H9 (cell line): Measurements from ENCODE around the gene PLXNB1. TPM values are rescaled to one million over a fixed set of nuclear protein-coding genes. Genes with fewer than 3 reads are reported as not detected.

Experiments used
- DNase-seq: peaks from one replicate; pipeline ENCODE4 v3.0.0-alpha.2; 2017
- H2AFZ ChIP-seq: one replicate; pipeline ENCODE4 v1.6.1; 2013; ENCODE audit warnings: mild to moderate bottlenecking, low read length, control low read depth, moderate library complexity
- H2AK5ac ChIP-seq: 2 replicates; pipeline ENCODE4 v1.6.1; 2013; ENCODE audit warnings: low read length, control low read depth, mixed read lengths; ENCODE audit not compliant: insufficient read length
- H2BK120ac ChIP-seq: one replicate; pipeline ENCODE4 v1.6.1; 2013; ENCODE audit warnings: low read depth, mild to moderate bottlenecking, low read length, control low read depth, inconsistent platforms; ENCODE audit not compliant: poor library complexity, severe bottlenecking
- H2BK12ac ChIP-seq: 2 replicates; pipeline ENCODE4 v1.6.1; 2013; ENCODE audit warnings: low read length, control low read depth, mixed read lengths, low read depth; ENCODE audit not compliant: insufficient read length
- H2BK15ac ChIP-seq: 2 replicates; pipeline ENCODE4 v1.6.1; 2013; ENCODE audit warnings: low read depth, low read length, control low read depth
- H2BK20ac ChIP-seq: one replicate; pipeline ENCODE4 v1.6.1; 2013; ENCODE audit warnings: low read depth, mild to moderate bottlenecking, low read length, control low read depth, inconsistent platforms; ENCODE audit not compliant: poor library complexity, severe bottlenecking
- H2BK5ac ChIP-seq: 2 replicates; pipeline ENCODE4 v1.6.1; 2013; ENCODE audit warnings: low read length, control low read depth, mixed read lengths; ENCODE audit not compliant: insufficient read length
- H3K14ac ChIP-seq: 2 replicates; pipeline ENCODE4 v1.6.1; 2013; ENCODE audit warnings: low read length, control low read depth; ENCODE audit not compliant: insufficient read depth
- H3K18ac ChIP-seq: 2 replicates; pipeline ENCODE4 v1.6.1; 2013; ENCODE audit warnings: low read depth, mild to moderate bottlenecking, mixed read lengths, low read length, control low read depth; ENCODE audit not compliant: insufficient read length
- H3K23ac ChIP-seq: 2 replicates; pipeline ENCODE4 v1.6.1; 2013; ENCODE audit warnings: low read length, control low read depth, mixed read lengths, low read depth; ENCODE audit not compliant: insufficient read length
- H3K23me2 ChIP-seq: 2 replicates; pipeline ENCODE4 v1.6.1; 2013; ENCODE audit warnings: low read depth, mild to moderate bottlenecking, mixed read lengths, low read length, control low read depth; ENCODE audit not compliant: insufficient read length, poor library complexity, severe bottlenecking
- H3K27ac ChIP-seq: 2 replicates; pipeline ENCODE4 v1.5.1; 2013; ENCODE audit warnings: low read length, control low read depth, mixed read lengths, low read depth; ENCODE audit not compliant: insufficient read length
- H3K27me3 ChIP-seq: 2 replicates; pipeline ENCODE4 v1.6.1; 2013; ENCODE audit warnings: low read length, control low read depth, inconsistent platforms; ENCODE audit not compliant: insufficient read depth
- H3K4ac ChIP-seq: 2 replicates; pipeline ENCODE4 v1.6.1; 2013; ENCODE audit warnings: low read depth, mild to moderate bottlenecking, control low read depth, inconsistent platforms, low read length, moderate library complexity
- H3K4me1 ChIP-seq: 2 replicates; pipeline ENCODE4 v1.6.1; 2013; ENCODE audit warnings: low read length, control low read depth, inconsistent platforms; ENCODE audit not compliant: insufficient read depth
- H3K4me2 ChIP-seq: 2 replicates; pipeline ENCODE4 v1.6.1; 2013; ENCODE audit warnings: low read length, control low read depth, mixed read lengths; ENCODE audit not compliant: insufficient read length, insufficient read depth
- H3K56ac ChIP-seq: 2 replicates; pipeline ENCODE4 v1.6.1; 2013; ENCODE audit warnings: low read depth, mild to moderate bottlenecking, mixed read lengths, low read length, control low read depth; ENCODE audit not compliant: insufficient read length
- H3K79me1 ChIP-seq: 2 replicates; pipeline ENCODE4 v1.6.1; 2013; ENCODE audit warnings: low read depth, mild to moderate bottlenecking, moderate library complexity, low read length, control low read depth, inconsistent platforms; ENCODE audit not compliant: insufficient read depth, poor library complexity, severe bottlenecking
- H3K79me2 ChIP-seq: 2 replicates; pipeline ENCODE4 v1.6.1; 2013; ENCODE audit warnings: low read length, control low read depth, inconsistent platforms; ENCODE audit not compliant: insufficient read depth
- H3K9ac ChIP-seq: 2 replicates; pipeline ENCODE4 v1.6.1; 2013; ENCODE audit warnings: low read length, control low read depth, mixed read lengths; ENCODE audit not compliant: insufficient read length; ENCODE audit errors: extremely low read depth
- H3K9me3 ChIP-seq: one replicate; pipeline ENCODE4 v1.6.1; 2013; ENCODE audit warnings: low read depth, low read length, inconsistent platforms; ENCODE audit not compliant: control insufficient read depth
- H3T11ph ChIP-seq: one replicate; pipeline ENCODE4 v1.6.1; 2013; ENCODE audit warnings: mild to moderate bottlenecking, low read length, control low read depth, inconsistent platforms
- H4K20me1 ChIP-seq: one replicate; pipeline ENCODE4 v1.6.1; 2013; ENCODE audit not compliant: control insufficient read depth, insufficient read length, insufficient read depth
- H4K5ac ChIP-seq: 2 replicates; pipeline ENCODE4 v1.6.1; 2013; ENCODE audit warnings: low read depth, mild to moderate bottlenecking, mixed read lengths, low read length, control low read depth; ENCODE audit not compliant: insufficient read length
- H4K8ac ChIP-seq: replicated peaks from 2 replicates; pipeline ENCODE4 v1.6.1; 2013; ENCODE audit warnings: low read length, control low read depth, mixed read lengths, low read depth; ENCODE audit not compliant: insufficient read length
- H4K91ac ChIP-seq: 2 replicates; pipeline ENCODE4 v1.6.1; 2013; ENCODE audit warnings: low read depth, mild to moderate bottlenecking, moderate library complexity, mixed read lengths, low read length, control low read depth; ENCODE audit not compliant: insufficient read length
- H3K27ac Mint-ChIP-seq, 3 experiments: 2 replicates in 2 of 3; 3 replicates in 1 of 3; pipeline ENCODE4 v1.8.0; 2020 to 2021; ENCODE audit warnings: mixed read lengths in 3 of 3, mild to moderate bottlenecking in 1 of 3, moderate library complexity in 1 of 3
- H3K27me3 Mint-ChIP-seq: 2 replicates; pipeline ENCODE4 v1.8.0; 2021; ENCODE audit warnings: low read depth, mild to moderate bottlenecking, moderate library complexity, mixed read lengths
- H3K36me3 Mint-ChIP-seq, 3 experiments: 2 replicates in 2 of 3; 3 replicates in 1 of 3; pipeline ENCODE4 v1.8.0; 2020 to 2021; ENCODE audit warnings: low read depth in 3 of 3, mixed read lengths in 3 of 3; ENCODE audit not compliant: insufficient read depth in 1 of 3
- H3K4me1 Mint-ChIP-seq, 2 experiments: 2 replicates each; pipeline ENCODE4 v1.8.0; 2020; ENCODE audit warnings: mixed read lengths in 2 of 2
- H3K4me3 Mint-ChIP-seq, 2 experiments: 2 replicates in 1 of 2; 3 replicates in 1 of 2; pipeline ENCODE4 v1.8.0; 2020 to 2021; ENCODE audit warnings: mild to moderate bottlenecking in 2 of 2, mixed read lengths in 2 of 2, moderate library complexity in 1 of 2
- H3K9me3 Mint-ChIP-seq, 2 experiments: 2 replicates in 1 of 2; 3 replicates in 1 of 2; pipeline ENCODE4 v1.8.0; 2020; ENCODE audit warnings: mild to moderate bottlenecking in 2 of 2, mixed read lengths in 2 of 2, moderate library complexity in 1 of 2
- CTCF ChIP-seq: fragments of 200-600 bp; sonication (generic); conservative IDR thresholded peaks from 3 replicates; pipeline ENCODE4 v1.8.0; 2021; ENCODE audit warnings: antibody characterized with exemption, mild to moderate bottlenecking
- WGBS: extraction: QIAGEN DNeasy Blood & Tissue Kit; methylation state at CpG from one replicate; pipeline ENCODE4 v1.1.7; 2013; ENCODE audit warnings: missing lambda C conversion rate, low lambda C conversion rate, mixed read lengths; ENCODE audit not compliant: insufficient read length; ENCODE audit errors: extremely low coverage; 5-methylcytosine and 5-hydroxymethylcytosine counted together
- total RNA-seq: library from RNA; stranded (reverse); gene quantifications from 2 replicates; pipeline ENCODE4 v1.2.1, GENCODE V29; 2021

The PLXNB1 gene
- total RNA-seq, 1 experiment from 2014 or later = 184 TPM

GRCh38 chr3:48428088-48428571 lies 1.8 kb downstream of the PLXNB1 start:
- Histone ChIP-seq H2AFZ (no peak overlapping the region), H3K27me3 (no peaks in the 10 kb centered on the region), H3K18ac (no peak overlapping the region), H3K23me2 (peaks cover 13% of the 10 kb centered on the region), H2BK20ac (no peak overlapping the region), H3K79me1 (no peaks in the 10 kb centered on the region), H3K56ac (no peak overlapping the region), H3K9me3 (no peaks in the 10 kb centered on the region), H2BK12ac (no peak overlapping the region), H3T11ph (no peak overlapping the region), H4K20me1 (no peaks in the 10 kb centered on the region), H3K9ac (peak overlapping the region; percentile 44), H3K4ac (no peak overlapping the region), H2BK5ac (no peak overlapping the region), H3K4me1 (peaks cover 13% of the 10 kb centered on the region; the same call in 1 of the 2 replicates), H2AK5ac (no peak overlapping the region), H4K5ac (no peak overlapping the region), H3K27ac (no peak overlapping the region), H3K14ac (peak overlapping the region; percentile 36), H2BK120ac (no peak overlapping the region), H3K79me2 (peaks cover 35% of the 10 kb centered on the region; the same call in 1 of the 2 replicates), H3K4me2 (peak overlapping the region; percentile 65), H3K23ac (no peak overlapping the region), H2BK15ac (no peak overlapping the region), H4K8ac (no peak overlapping the region), H4K91ac (no peak overlapping the region)
- H3K27ac Mint-ChIP-seq = peak overlapping the region; percentile 50 to 97 (median 93)
- peak overlapping the region; percentile 83 to 89 for H3K4me3 Mint-ChIP-seq
- no peaks in the 10 kb centered on the region for H3K27me3 Mint-ChIP-seq
- peaks cover 11 to 42% (median 32%) of the 10 kb centered on the region in 3 experiments; a peak in 6 of 7 replicates for H3K36me3 Mint-ChIP-seq
- H3K9me3 Mint-ChIP-seq = no peaks in the 10 kb centered on the region
- no CpG with 5 or more reads among the region's 7 CpGs for WGBS
- H3K4me1 Mint-ChIP-seq = peaks cover 55 to 59% of the 10 kb centered on the region in 2 experiments
- peak; percentile 59 for DNase-seq
- no peak for TF ChIP-seq CTCF
